Panc1 (cell line): Measurements from ENCODE around the gene PERCC1. TPM values are rescaled to one million over a fixed set of nuclear protein-coding genes. Genes with fewer than 3 reads are reported as not detected.

ENCODE experiments used
- ATAC-seq: fragments of 200-7000 bp; cut with Tn5 transposase; 2 replicates; pipeline ENCODE4 v1.9.1; 2020; ENCODE audit warnings: mild to moderate bottlenecking, moderate library complexity
- BruUV-seq: library from RNA; stranded (reverse); fragments of 400-500 nt; replicated peaks from 2 replicates; lab custom pipeline; 2021; lab: Mats Ljungman, UMichigan
- CTCF ChIA-PET: fragments of 300-600 bp; sonication (Branson Sonifier 250); formaldehyde crosslinking; loops from one replicate; lab custom pipeline; 2022; ENCODE audit warnings: antibody characterized with exemption; lab: Charles Lee
- POLR2A ChIA-PET: fragments of 300-600 bp; sonication (Branson Sonifier 250); formaldehyde crosslinking; loops from one replicate; lab custom pipeline; 2022; ENCODE audit warnings: antibody characterized with exemption; lab: Charles Lee
- DNase-seq: peaks from one replicate; pipeline ENCODE4 v3.0.0-alpha.2; 2010; ENCODE audit warnings: low read depth, low spot score
- H3K27ac ChIP-seq: 2 replicates; pipeline ENCODE4 v1.5.1; 2011; ENCODE audit warnings: mild to moderate bottlenecking, low read length, inconsistent platforms
- H3K27me3 ChIP-seq: fragments of 200-500 bp; sonication (Bioruptor generic); 2 replicates; pipeline ENCODE4 v1.6.0; 2014; ENCODE audit warnings: low read length, inconsistent platforms; ENCODE audit not compliant: control insufficient read depth, insufficient read depth
- H3K36me3 ChIP-seq: fragments of 200-500 bp; sonication (Bioruptor generic); 2 replicates; pipeline ENCODE4 v1.5.1; 2014; ENCODE audit warnings: inconsistent platforms, mild to moderate bottlenecking, low read length, moderate library complexity; ENCODE audit not compliant: control insufficient read depth, insufficient read depth
- H3K4me1 ChIP-seq: 2 replicates; pipeline ENCODE4 v1.5.1; 2011; ENCODE audit warnings: inconsistent platforms, mild to moderate bottlenecking, low read length, moderate library complexity; ENCODE audit not compliant: control insufficient read depth, insufficient read depth
- H3K4me3 ChIP-seq, 2 experiments: 2 replicates each; pipeline ENCODE4 v1.5.1; 2011 to 2012; ENCODE audit warnings: low read depth in 2 of 2, low read length in 2 of 2, mild to moderate bottlenecking in 2 of 2, inconsistent platforms in 1 of 2, moderate library complexity in 1 of 2
- H3K9me3 ChIP-seq: fragments of 200-500 bp; sonication (Bioruptor generic); 2 replicates; pipeline ENCODE4 v1.5.1; 2014; ENCODE audit warnings: low read depth, mild to moderate bottlenecking, inconsistent platforms, low read length, moderate library complexity; ENCODE audit not compliant: control insufficient read depth, insufficient read depth
- CTCF ChIP-seq: fragments of 450-650 bp; IDR thresholded peaks from 2 replicates; pipeline ENCODE4 v1.5.1; 2017; ENCODE audit warnings: mild to moderate bottlenecking
- POLR2AphosphoS5 ChIP-seq: IDR thresholded peaks from 2 replicates; pipeline ENCODE4 v1.6.1; 2012; ENCODE audit warnings: mild to moderate bottlenecking, low read depth, low read length, moderate library complexity
- REST ChIP-seq, 2 experiments: IDR thresholded peaks; 2 replicates each; pipeline ENCODE4 v1.6.1; 2011 to 2012; ENCODE audit warnings: low read depth in 2 of 2, control low read depth in 1 of 2, low read length in 1 of 2, mild to moderate bottlenecking in 1 of 2, moderate library complexity in 1 of 2; ENCODE audit not compliant: insufficient read depth in 1 of 2
- SIN3A ChIP-seq: IDR thresholded peaks from 2 replicates; pipeline ENCODE4 v1.6.1; 2012; ENCODE audit warnings: low read depth, mild to moderate bottlenecking, low read length, moderate library complexity, borderline replicate concordance; ENCODE audit not compliant: insufficient read depth
- TCF7L2 ChIP-seq: IDR thresholded peaks from 2 replicates; pipeline ENCODE4 v1.6.1; 2011; ENCODE audit warnings: mild to moderate bottlenecking, low read depth, low read length, inconsistent platforms
- in situ Hi-C: cut with HindIII; loops from 2 replicates; pipeline ENCODE4 v1.10.0; 2016; ENCODE audit warnings: low sequenced_read_pairs, low pct_unique_long_range_greater_than_20kb
- intact Hi-C: fragments of 100-400 bp; cut with micrococcal nuclease; formaldehyde crosslinking; loops from one replicate; pipeline ENCODE4 v1.10.0; 2022; ENCODE audit not compliant: unreplicated experiment
- total RNA-seq: library from RNA; stranded (reverse); gene quantifications from one replicate; pipeline ENCODE4 v1.2.1, GENCODE V29; 2021; ENCODE audit not compliant: unreplicated experiment

Gene PERCC1
- total RNA-seq, 1 experiment from 2014 or later: not detected

GRCh38 chr16:1474082-1474795 is 43.4 kb downstream of the PERCC1 start:
- TSS peak; percentile 67 for BruUV-seq
- no peaks in the 10 kb centered on the region; the same call in 1 of the 2 replicates for H3K36me3 ChIP-seq
- H3K9me3 ChIP-seq: no peaks in the 10 kb centered on the region
- H3K4me1 ChIP-seq: peaks cover 28% of the 10 kb centered on the region
- ChIA-PET POLR2A (interaction anchor here (0.7 kb wide), 1 partner anchor 53 kb away, joined by 6 read pairs; no protein-coding TSS in a partner anchor), CTCF (no interaction called here)
- DNase-seq: no peak
- peak overlapping the region; percentile 71 to 77 for H3K4me3 ChIP-seq
- intact Hi-C loops (no loop called here), in situ Hi-C loops (no loop called here)
- H3K27ac ChIP-seq: peak overlapping the region; percentile 80
- ATAC-seq: peak; percentile 36; the same call in 1 of the 2 replicates
- TF ChIP-seq CTCF: no peak
- no peak for TF ChIP-seq SIN3A
- no peak for TF ChIP-seq TCF7L2
- TF ChIP-seq REST (IDR thresholded peaks at IDR 0.05; ENCODE audit: insufficient read depth in 1 of 2, low read depth in 2 of 2, low read length in 1 of 2): no peak
- TF ChIP-seq POLR2AphosphoS5: no peak
- no peaks in the 10 kb centered on the region for H3K27me3 ChIP-seq

GRCh38 chr16:1474796-1475551 is 44.1 kb downstream of the PERCC1 start, which contains the start of gene CLCN7:
Gene CLCN7, minus strand, starts transcription at chr16:1475028. Its CDS starts 54 bp downstream, at chr16:1474974.
- Histone ChIP-seq H3K4me3 (peak within 1 kb of the TSS; percentile 71 to 77), H3K4me1 (peaks cover 27% of the 10 kb centered on the region), H3K27me3 (no peaks in the 10 kb centered on the region), H3K36me3 (no peaks in the 10 kb centered on the region; the same call in 1 of the 2 replicates), H3K9me3 (no peaks in the 10 kb centered on the region), H3K27ac (peak within 1 kb of the TSS; percentile 89)
- intact Hi-C loops: no loop called here
- in situ Hi-C loops: no loop called here
- ATAC-seq (peak; percentile 92), DNase-seq (peak; percentile 13)
- ChIA-PET POLR2A (no interaction called here), CTCF (no interaction called here)
- TF ChIP-seq POLR2AphosphoS5 (peak; percentile 60), REST (IDR thresholded peaks at IDR 0.05; ENCODE audit: insufficient read depth in 1 of 2, low read depth in 2 of 2, low read length in 1 of 2) (0 out of 4 replicates have a peak, but pooled peaks of 1 of the 2 experiments have one; percentile 23), SIN3A (peak; percentile 98; the same call in 1 of the 2 replicates), CTCF (no peak), TCF7L2 (0 out of 2 replicates have a peak, but pooled peaks have one; percentile 29)
- BruUV-seq: no TSS peak
